HG03432 (cell line): Measurements from ENCODE around the gene FLT1.

Experiments used
- ATAC-seq: cut with Tn5 transposase; IDR thresholded peaks from one replicate; pipeline ENCODE4 v1.9.1; 2021; ENCODE audit warnings: mild to moderate bottlenecking, moderate library complexity; ENCODE audit not compliant: unreplicated experiment

FLT1 gene

GRCh38 chr13:28488376-28489005 lies 6.4 kb downstream of the FLT1 start:
- no peak for ATAC-seq

- ATAC-seq: no peak
Measured at GRCh38 chr13:28485996-28486543, 8.9 kb downstream of the FLT1 start.

GRCh38 chr13:28485551-28485950 lies 9.4 kb downstream of the FLT1 start:
- no peak for ATAC-seq

GRCh38 chr13:28485097-28485496 lies 9.8 kb downstream of the FLT1 start:
- ATAC-seq: no peak

GRCh38 chr13:28483313-28483931 lies 11.5 kb downstream of the FLT1 start:
- ATAC-seq: no peak

GRCh38 chr13:28479005-28479404 lies 15.9 kb downstream of the FLT1 start:
- no peak for ATAC-seq

- ATAC-seq: no peak
Measured at GRCh38 chr13:28478127-28478526, 16.8 kb downstream of the FLT1 start.

GRCh38 chr13:28477709-28477973 lies 17.3 kb downstream of the FLT1 start:
- no peak for ATAC-seq

- ATAC-seq: no peak
Measured at GRCh38 chr13:28476919-28477708, 17.8 kb downstream of the FLT1 start.

GRCh38 chr13:28475916-28476725 lies 18.8 kb downstream of the FLT1 start:
- no peak for ATAC-seq

GRCh38 chr13:28474491-28475134 lies 20.3 kb downstream of the FLT1 start:
- no peak for ATAC-seq

GRCh38 chr13:28473044-28473443 lies 21.9 kb downstream of the FLT1 start:
- no peak for ATAC-seq

- no peak for ATAC-seq
Measured at GRCh38 chr13:28471421-28471820, 23.5 kb downstream of the FLT1 start.

- no peak for ATAC-seq
Measured at GRCh38 chr13:28470296-28470695, 24.6 kb downstream of the FLT1 start.

- ATAC-seq: no peak
Measured at GRCh38 chr13:28469316-28469715, 25.6 kb downstream of the FLT1 start.

GRCh38 chr13:28468023-28468915 lies 26.7 kb downstream of the FLT1 start:
- no peak for ATAC-seq

GRCh38 chr13:28467034-28467433 lies 27.9 kb downstream of the FLT1 start:
- ATAC-seq: no peak

GRCh38 chr13:28466151-28466550 lies 28.8 kb downstream of the FLT1 start:
- no peak for ATAC-seq

- ATAC-seq: no peak
Measured at GRCh38 chr13:28464861-28465460, 30.0 kb downstream of the FLT1 start.
